Choroid plexus epithelial cell (primary cell): ENCODE results near the gene CYTH1.
A peak's percentile ranks its signal among the peaks of the same experiment; 100 is the strongest.

ENCODE experiments used
- DNase-seq: peaks from one replicate; pipeline ENCODE4 v3.0.0-alpha.2; 2010; ENCODE audit warnings: low read depth
- H3K4me3 ChIP-seq: 2 replicates; pipeline ENCODE4 v1.5.1; 2011; ENCODE audit warnings: low read depth, mild to moderate bottlenecking, control low read depth, low read length, moderate library complexity
- TF ChIP-seq, protein P1 (sequence below): conservative IDR thresholded peaks from 2 replicates; pipeline ENCODE4 v1.5.1; 2011; ENCODE audit warnings: low read depth, mild to moderate bottlenecking, control low read depth, inconsistent platforms, low read length, moderate library complexity

The CYTH1 gene

DNA sequence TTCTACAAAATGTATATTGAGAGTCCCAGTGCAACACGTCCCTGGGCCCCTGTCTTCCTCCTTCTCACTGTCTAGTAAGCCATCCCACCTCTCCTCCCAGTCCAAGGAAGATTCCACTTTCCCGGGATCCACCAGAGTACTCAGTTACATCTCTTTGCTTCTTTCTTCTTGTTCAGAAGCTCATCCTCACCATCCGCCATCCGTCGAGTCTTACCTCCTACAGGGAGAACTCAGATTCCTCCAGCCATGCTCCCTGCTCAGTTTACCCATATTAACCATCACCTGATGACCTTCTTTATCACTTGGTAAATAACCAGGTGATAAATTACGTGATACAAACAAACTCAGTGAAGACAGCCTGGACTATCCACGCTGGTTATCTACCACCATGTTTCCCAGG is 57.1 kb downstream of the CYTH1 start:
- no peak overlapping the region for H3K4me3 ChIP-seq
- DNase-seq, result no peak
- TF ChIP-seq, protein P1, sequence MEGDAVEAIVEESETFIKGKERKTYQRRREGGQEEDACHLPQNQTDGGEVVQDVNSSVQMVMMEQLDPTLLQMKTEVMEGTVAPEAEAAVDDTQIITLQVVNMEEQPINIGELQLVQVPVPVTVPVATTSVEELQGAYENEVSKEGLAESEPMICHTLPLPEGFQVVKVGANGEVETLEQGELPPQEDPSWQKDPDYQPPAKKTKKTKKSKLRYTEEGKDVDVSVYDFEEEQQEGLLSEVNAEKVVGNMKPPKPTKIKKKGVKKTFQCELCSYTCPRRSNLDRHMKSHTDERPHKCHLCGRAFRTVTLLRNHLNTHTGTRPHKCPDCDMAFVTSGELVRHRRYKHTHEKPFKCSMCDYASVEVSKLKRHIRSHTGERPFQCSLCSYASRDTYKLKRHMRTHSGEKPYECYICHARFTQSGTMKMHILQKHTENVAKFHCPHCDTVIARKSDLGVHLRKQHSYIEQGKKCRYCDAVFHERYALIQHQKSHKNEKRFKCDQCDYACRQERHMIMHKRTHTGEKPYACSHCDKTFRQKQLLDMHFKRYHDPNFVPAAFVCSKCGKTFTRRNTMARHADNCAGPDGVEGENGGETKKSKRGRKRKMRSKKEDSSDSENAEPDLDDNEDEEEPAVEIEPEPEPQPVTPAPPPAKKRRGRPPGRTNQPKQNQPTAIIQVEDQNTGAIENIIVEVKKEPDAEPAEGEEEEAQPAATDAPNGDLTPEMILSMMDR, result no peak

DNA sequence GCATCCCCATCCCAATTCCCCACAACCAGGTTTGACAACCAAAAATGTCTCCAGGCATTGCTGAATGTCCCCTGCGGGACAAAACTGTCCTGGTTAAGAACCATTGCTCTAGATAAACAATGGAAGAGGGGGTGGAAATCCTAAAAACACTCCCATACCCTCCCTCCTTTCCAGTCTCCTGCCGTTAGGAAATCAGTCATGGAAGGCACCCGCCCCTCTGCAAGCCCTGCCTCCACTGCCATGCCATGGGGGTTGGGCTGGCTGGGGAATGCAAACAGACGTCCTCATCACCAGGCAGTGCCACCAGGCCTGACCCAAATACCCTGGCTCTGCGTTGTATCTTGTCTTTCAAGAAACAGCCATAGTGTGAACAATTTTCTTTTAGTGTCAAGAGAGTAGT is 57.5 kb downstream of the CYTH1 start:
- no peak overlapping the region for H3K4me3 ChIP-seq
- TF ChIP-seq, protein P1, result no peak
- DNase-seq, result no peak

GRCh38 chr17:78723957-78724356 is 58.1 kb downstream of the CYTH1 start:
- DNase-seq, result no peak
- H3K4me3 ChIP-seq, result no peak overlapping the region
- TF ChIP-seq, protein P1, result no peak

GRCh38 chr17:78723001-78723796 is 58.9 kb downstream of the CYTH1 start:
- peak overlapping the region; percentile 35 for H3K4me3 ChIP-seq
- TF ChIP-seq, protein P1, result no peak
- no peak for DNase-seq

DNA sequence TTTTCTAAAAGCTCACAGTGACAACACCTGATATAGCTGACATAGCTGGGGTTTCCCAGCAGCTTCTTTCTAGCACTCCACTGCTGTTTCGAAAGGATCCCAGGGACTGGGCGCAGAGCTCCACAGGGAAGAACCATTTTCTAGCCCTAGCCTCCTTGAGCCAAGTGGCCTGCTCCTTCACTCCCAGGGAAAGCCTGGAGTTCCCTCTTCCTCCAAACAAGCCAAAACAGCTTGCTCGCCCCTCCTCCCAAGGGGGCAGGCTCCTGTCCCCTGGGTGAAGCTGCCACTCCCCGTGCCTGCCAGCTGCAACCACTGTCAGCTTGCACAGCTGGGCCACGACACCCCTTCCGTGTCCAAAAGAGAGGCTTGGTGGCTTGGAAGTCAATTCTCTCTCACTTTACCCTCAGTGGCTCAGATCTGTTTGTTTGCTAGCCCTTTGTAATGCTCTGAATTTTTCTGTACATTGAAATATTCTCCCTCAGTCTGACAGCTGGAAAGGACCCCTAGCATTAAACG is 59.8 kb downstream of the CYTH1 start:
- no peak overlapping the region for H3K4me3 ChIP-seq
- DNase-seq, result no peak
- TF ChIP-seq, protein P1, result no peak

DNA sequence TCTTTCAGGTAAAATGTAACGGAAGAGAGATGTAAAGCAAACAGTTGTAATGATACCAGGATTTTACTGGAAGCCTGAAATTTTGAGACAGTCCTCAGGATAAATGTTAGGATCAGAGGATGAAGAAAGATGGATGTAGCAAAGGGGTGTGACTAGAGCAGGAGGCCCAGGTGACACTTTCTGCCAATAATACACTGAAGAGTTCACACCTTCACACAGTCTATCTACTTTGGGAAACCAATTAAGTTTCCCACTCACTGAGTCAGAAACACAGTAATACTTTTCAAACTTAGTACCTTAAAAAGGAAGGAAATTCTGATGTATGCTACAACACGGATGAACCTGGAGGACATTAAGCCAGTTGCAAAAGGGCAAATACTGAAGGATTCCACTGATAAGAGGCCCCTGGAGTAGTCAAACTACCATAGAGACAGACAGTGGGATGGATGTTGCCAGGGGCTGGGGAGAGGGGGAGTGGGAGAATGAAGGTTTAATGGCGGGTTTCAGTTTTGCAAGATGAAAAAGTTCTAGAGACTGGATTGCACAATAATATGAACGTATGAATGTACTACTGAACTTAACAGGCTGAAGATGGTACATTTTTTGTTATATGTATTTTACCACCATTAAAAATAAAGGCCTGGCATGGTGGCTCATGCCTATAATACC is 62.3 kb downstream of the CYTH1 start:
- H3K4me3 ChIP-seq, result no peak overlapping the region
- TF ChIP-seq, protein P1, result no peak
- no peak for DNase-seq
